H1 (cell line): ENCODE measurements around the gene CXCL5. TPM values are rescaled to one million over a fixed set of nuclear protein-coding genes. Genes with fewer than 3 reads are reported as not detected.

Experiments used
- CTCF ChIA-PET: fragments of 300-600 bp; sonication (Branson Sonifier 250); formaldehyde crosslinking; loops from one replicate; lab custom pipeline; 2021; ENCODE audit not compliant: partially characterized antibody; lab: Charles Lee
- POLR2A ChIA-PET: fragments of 300-600 bp; sonication (Branson Sonifier 250); formaldehyde crosslinking; loops from one replicate; lab custom pipeline; 2021; ENCODE audit warnings: inconsistent platforms; ENCODE audit not compliant: partially characterized antibody; lab: Charles Lee
- DNase-seq, 2 experiments: peaks; one replicate each; pipeline versions ENCODE4 v3.0.0 to v3.0.0-alpha.2; 2010 to 2022; ENCODE audit warnings: low spot score in 2 of 2, low read depth in 1 of 2, mixed read lengths in 1 of 2
- FAIRE-seq: peaks from 2 replicates; lab custom pipeline; 2011; peaks lifted over from hg19 to GRCh38; lab: Jason Lieb, UNC
- H2AFZ ChIP-seq: 2 replicates; pipeline ENCODE4 v1.8.1; 2012; ENCODE audit warnings: low read length, inconsistent platforms
- H2AK5ac ChIP-seq: 2 replicates; pipeline ENCODE4 v1.6.1; 2013; ENCODE audit warnings: low read depth, low read length
- H2BK120ac ChIP-seq: replicated peaks from 2 replicates; pipeline ENCODE3; 2013; ENCODE audit warnings: low read depth, low read length, inconsistent platforms
- H2BK12ac ChIP-seq: 2 replicates; pipeline ENCODE4 v1.6.1; 2013; ENCODE audit warnings: low read depth, low read length
- H2BK15ac ChIP-seq: 2 replicates; pipeline ENCODE4 v1.6.1; 2013; ENCODE audit warnings: low read length
- H2BK20ac ChIP-seq: 2 replicates; pipeline ENCODE4 v1.6.1; 2013; ENCODE audit warnings: low read length
- H2BK5ac ChIP-seq: 2 replicates; pipeline ENCODE4 v1.6.1; 2013; ENCODE audit warnings: low read depth, low read length
- H3K14ac ChIP-seq: 2 replicates; pipeline ENCODE4 v1.6.1; 2013; ENCODE audit warnings: inconsistent platforms; ENCODE audit not compliant: insufficient read length
- H3K18ac ChIP-seq: 2 replicates; pipeline ENCODE4 v1.6.1; 2013; ENCODE audit warnings: low read length; ENCODE audit errors: extremely low read depth
- H3K23ac ChIP-seq: 2 replicates; pipeline ENCODE4 v1.6.1; 2013; ENCODE audit warnings: inconsistent platforms; ENCODE audit not compliant: insufficient read length
- H3K23me2 ChIP-seq: 2 replicates; pipeline ENCODE4 v1.6.1; 2013; ENCODE audit warnings: low read depth, low read length
- H3K27ac ChIP-seq: 2 replicates; pipeline ENCODE4 v1.6.1; 2011; ENCODE audit warnings: low read depth, low read length, inconsistent platforms
- H3K27me3 ChIP-seq, 4 experiments: replicated peaks in 1 of 4; 1 replicate in 1 of 4; 2 replicates in 3 of 4; pipeline versions ENCODE4 v1.6.1 to v1.8.1; 2011 to 2013; ENCODE audit warnings: low read length in 3 of 4, mild to moderate bottlenecking in 3 of 4, inconsistent platforms in 2 of 4, mixed read lengths in 2 of 4, moderate library complexity in 1 of 4; ENCODE audit not compliant: control insufficient read depth in 3 of 4, insufficient read depth in 3 of 4; ENCODE audit errors: extremely low read depth in 1 of 4
- H3K36me3 ChIP-seq, 4 experiments: 2 replicates each; pipeline versions ENCODE4 v1.6.1 to v1.8.1; 2011 to 2013; ENCODE audit warnings: mild to moderate bottlenecking in 4 of 4, low read length in 3 of 4, moderate library complexity in 2 of 4, control low read depth in 1 of 4, inconsistent platforms in 1 of 4; ENCODE audit not compliant: insufficient read depth in 4 of 4, control insufficient read depth in 2 of 4
- H3K4ac ChIP-seq: replicated peaks from 2 replicates; pipeline ENCODE3; 2013; ENCODE audit warnings: low read length, low read depth, mixed read lengths, inconsistent platforms; ENCODE audit not compliant: insufficient read length
- H3K4me1 ChIP-seq, 4 experiments: replicated peaks in 1 of 4; 1 replicate in 1 of 4; 2 replicates in 3 of 4; pipeline versions ENCODE4 v1.6.1 to v1.8.1; 2011 to 2013; ENCODE audit warnings: low read length in 3 of 4, inconsistent platforms in 2 of 4, mixed read lengths in 1 of 4; ENCODE audit not compliant: insufficient read depth in 4 of 4, control insufficient read depth in 3 of 4
- H3K4me2 ChIP-seq, 2 experiments: 2 replicates each; pipeline versions ENCODE4 v1.6.1 to v1.8.1; 2011 to 2013; ENCODE audit warnings: low read depth in 2 of 2, low read length in 2 of 2, control low read depth in 1 of 2, inconsistent platforms in 1 of 2, mild to moderate bottlenecking in 1 of 2; ENCODE audit not compliant: insufficient read depth in 1 of 2
- H3K4me3 ChIP-seq, 4 experiments: fragments of 200-600, 300-600 bp in 1 of 4; sonication (generic), shearing (Covaris generic), sonication (Bioruptor Twin) in 1 of 4; 2 replicates each; pipeline versions ENCODE4 v1.5.1 to v1.8.1; 2011 to 2016; ENCODE audit warnings: low read length in 4 of 4, low read depth in 3 of 4, control low read depth in 2 of 4, inconsistent platforms in 2 of 4, mild to moderate bottlenecking in 2 of 4, mixed read lengths in 1 of 4, moderate library complexity in 1 of 4; ENCODE audit not compliant: insufficient read depth in 2 of 4; ENCODE audit errors: extremely low read depth in 1 of 4
- H3K56ac ChIP-seq: replicated peaks from 2 replicates; pipeline ENCODE3; 2013; ENCODE audit warnings: low read depth, mild to moderate bottlenecking, mixed read lengths, low read length, inconsistent platforms; ENCODE audit not compliant: insufficient read length
- H3K79me1 ChIP-seq: 2 replicates; pipeline ENCODE4 v1.6.1; 2013; ENCODE audit warnings: low read depth, low read length, control low read depth
- H3K79me2 ChIP-seq, 2 experiments: 2 replicates each; pipeline versions ENCODE4 v1.6.1 to v1.8.1; 2012 to 2013; ENCODE audit warnings: low read length in 2 of 2, mild to moderate bottlenecking in 2 of 2, inconsistent platforms in 1 of 2; ENCODE audit not compliant: insufficient read depth in 2 of 2, control insufficient read depth in 1 of 2
- H3K9ac ChIP-seq, 4 experiments: replicated peaks in 1 of 4; 1 replicate in 1 of 4; 2 replicates in 3 of 4; pipeline versions ENCODE4 v1.6.1 to v1.8.1; 2011 to 2013; ENCODE audit warnings: low read depth in 3 of 4, low read length in 3 of 4, control low read depth in 2 of 4, mild to moderate bottlenecking in 2 of 4, moderate library complexity in 2 of 4, inconsistent platforms in 1 of 4; ENCODE audit errors: extremely low read depth in 1 of 4
- H3K9me3 ChIP-seq, 2 experiments: 2 replicates each; pipeline versions ENCODE4 v1.6.1 to v1.8.1; 2012 to 2013; ENCODE audit warnings: mild to moderate bottlenecking in 2 of 2, moderate library complexity in 2 of 2, control low read depth in 1 of 2, inconsistent platforms in 1 of 2, low read depth in 1 of 2, low read length in 1 of 2, mixed read lengths in 1 of 2; ENCODE audit not compliant: insufficient read depth in 2 of 2
- H4K20me1 ChIP-seq, 2 experiments: replicated peaks in 1 of 2; 2 replicates each; pipeline versions ENCODE3 to v1.8.1; 2011 to 2013; ENCODE audit warnings: inconsistent platforms in 2 of 2, low read length in 2 of 2, mild to moderate bottlenecking in 1 of 2; ENCODE audit not compliant: insufficient read depth in 2 of 2, control insufficient read depth in 1 of 2
- H4K5ac ChIP-seq: 2 replicates; pipeline ENCODE4 v1.6.1; 2013; ENCODE audit warnings: low read length, low read depth, mixed read lengths, inconsistent platforms; ENCODE audit not compliant: insufficient read length
- H4K8ac ChIP-seq: 2 replicates; pipeline ENCODE4 v1.8.0; 2013; ENCODE audit warnings: mild to moderate bottlenecking, moderate library complexity, low read length, inconsistent platforms; ENCODE audit not compliant: insufficient read depth; ENCODE audit errors: extremely low read depth
- H4K91ac ChIP-seq: replicated peaks from 2 replicates; pipeline ENCODE3; 2013; ENCODE audit warnings: low read length, mixed read lengths, inconsistent platforms; ENCODE audit not compliant: insufficient read length
- CHD1 ChIP-seq: IDR thresholded peaks from 2 replicates; pipeline ENCODE4 v1.6.1; 2012; ENCODE audit warnings: low read depth, low read length, improper control_type of control experiment
- HDAC2 ChIP-seq, 2 experiments: fragments of 300-600 bp in 1 of 2; sonication (generic) in 1 of 2; IDR thresholded peaks; 2 replicates each; pipeline ENCODE4 v1.6.1; 2011 to 2012; ENCODE audit warnings: low read depth in 2 of 2, low read length in 2 of 2, mild to moderate bottlenecking in 2 of 2, moderate library complexity in 2 of 2, borderline replicate concordance in 1 of 2, inconsistent platforms in 1 of 2
- JUN ChIP-seq: IDR thresholded peaks from 2 replicates; pipeline ENCODE4 v1.6.1; 2011; ENCODE audit warnings: low read depth, mild to moderate bottlenecking, improper control_type of control experiment, low read length
- POU5F1 ChIP-seq: IDR thresholded peaks from 2 replicates; pipeline ENCODE4 v1.6.1; 2011; ENCODE audit warnings: low read depth, mild to moderate bottlenecking, low read length, moderate library complexity
- SAP30 ChIP-seq: fragments of 300-600 bp; sonication (generic); IDR thresholded peaks from 2 replicates; pipeline ENCODE4 v1.7.1; 2012; ENCODE audit warnings: low read length, moderate library complexity, mild to moderate bottlenecking, inconsistent platforms; ENCODE audit not compliant: insufficient read depth, insufficient replicate concordance
- SIX5 ChIP-seq: IDR thresholded peaks from 2 replicates; pipeline ENCODE4 v1.6.1; 2011; ENCODE audit warnings: mild to moderate bottlenecking, low read depth, low read length
- SUZ12 ChIP-seq: fragments of 200-600 bp; sonication (generic); IDR thresholded peaks from 2 replicates; pipeline ENCODE4 v1.6.1; 2012; ENCODE audit warnings: mild to moderate bottlenecking, inconsistent platforms, low read length, moderate library complexity, mixed read lengths
- TAF1 ChIP-seq: IDR thresholded peaks from 2 replicates; pipeline ENCODE4 v1.6.1; 2011; ENCODE audit warnings: mild to moderate bottlenecking, low read depth, low read length
- TEAD4 ChIP-seq: IDR thresholded peaks from 2 replicates; pipeline ENCODE4 v1.6.1; 2012; ENCODE audit warnings: low read depth, low read length, inconsistent platforms, mixed read lengths
- polyA plus RNA-seq, 7 experiments: library from polyadenylated mRNA; depleted of rRNA in 3 of 7; stranded (reverse) in 5 of 7; unstranded in 2 of 7; fragments of >200 nt in 5 of 7; fragments of 200-250 nt in 2 of 7; gene quantifications; 1 replicate in 5 of 7; 2 replicates in 1 of 7; 4 replicates in 1 of 7; pipeline versions ENCODE4 v1.2.1 to v1.2.3, GENCODE V29; 2011 to 2013; ENCODE audit warnings: missing spikeins in 2 of 7, mixed read lengths in 2 of 7
- total RNA-seq: library from RNA; stranded (reverse); fragmentation: NEBNext Ultra II Directional; extraction: Animal tissue kit (Norgen Biotek cat#: 25700); gene quantifications from 2 replicates; pipeline ENCODE4 v1.2.1, GENCODE V29; 2021
- TF ChIP-seq, protein P1 (sequence below), 3 experiments: IDR thresholded peaks; 1 replicate in 2 of 3; 2 replicates in 1 of 3; pipeline versions ENCODE4 v1.5.1 to v1.6.1; 2011; ENCODE audit warnings: low read length in 3 of 3, mild to moderate bottlenecking in 3 of 3, inconsistent platforms in 2 of 3, low read depth in 1 of 3, moderate library complexity in 1 of 3; ENCODE audit not compliant: insufficient read depth in 1 of 3; ENCODE audit errors: control extremely low read depth in 1 of 3

The CXCL5 gene
- total and polyA plus RNA-seq, 2 of the 8 experiments (the other 6 are each of a cell fraction or from before 2014, with no cell fraction given) = 10.9 to 15.6 TPM

DNA sequence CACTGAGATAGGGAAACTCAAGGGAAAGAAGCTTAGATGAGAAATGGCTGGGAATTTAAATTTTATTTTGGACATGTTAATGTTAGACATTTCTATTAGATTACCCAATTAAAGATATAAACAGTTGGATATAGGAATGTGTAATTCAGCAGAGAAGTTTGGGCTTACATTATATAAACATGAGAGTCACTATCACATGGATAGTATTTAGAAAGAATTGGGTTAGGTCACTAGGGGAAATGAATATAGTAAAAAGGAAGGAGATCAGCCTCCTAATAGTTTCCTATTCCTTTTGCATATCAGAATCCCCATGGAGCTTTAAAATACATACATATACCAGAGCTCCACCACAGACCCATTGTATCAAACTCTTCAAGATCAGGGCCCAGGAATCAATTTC lies 19.6 kb upstream of the CXCL5 start:
- no peak overlapping the region for H3K4ac ChIP-seq
- H2BK12ac ChIP-seq = no peak overlapping the region
- H2AFZ ChIP-seq = no peak overlapping the region
- no peak overlapping the region for H3K4me2 ChIP-seq
- H3K79me1 ChIP-seq = no peaks in the 10 kb centered on the region
- no peak overlapping the region for H3K9ac ChIP-seq
- TF ChIP-seq SAP30 = no peak
- TF ChIP-seq, protein P1, sequence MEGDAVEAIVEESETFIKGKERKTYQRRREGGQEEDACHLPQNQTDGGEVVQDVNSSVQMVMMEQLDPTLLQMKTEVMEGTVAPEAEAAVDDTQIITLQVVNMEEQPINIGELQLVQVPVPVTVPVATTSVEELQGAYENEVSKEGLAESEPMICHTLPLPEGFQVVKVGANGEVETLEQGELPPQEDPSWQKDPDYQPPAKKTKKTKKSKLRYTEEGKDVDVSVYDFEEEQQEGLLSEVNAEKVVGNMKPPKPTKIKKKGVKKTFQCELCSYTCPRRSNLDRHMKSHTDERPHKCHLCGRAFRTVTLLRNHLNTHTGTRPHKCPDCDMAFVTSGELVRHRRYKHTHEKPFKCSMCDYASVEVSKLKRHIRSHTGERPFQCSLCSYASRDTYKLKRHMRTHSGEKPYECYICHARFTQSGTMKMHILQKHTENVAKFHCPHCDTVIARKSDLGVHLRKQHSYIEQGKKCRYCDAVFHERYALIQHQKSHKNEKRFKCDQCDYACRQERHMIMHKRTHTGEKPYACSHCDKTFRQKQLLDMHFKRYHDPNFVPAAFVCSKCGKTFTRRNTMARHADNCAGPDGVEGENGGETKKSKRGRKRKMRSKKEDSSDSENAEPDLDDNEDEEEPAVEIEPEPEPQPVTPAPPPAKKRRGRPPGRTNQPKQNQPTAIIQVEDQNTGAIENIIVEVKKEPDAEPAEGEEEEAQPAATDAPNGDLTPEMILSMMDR (IDR thresholded peaks at IDR 0.05; ENCODE audit: control extremely low read depth in 1 of 3, insufficient read depth in 1 of 3, low read depth in 1 of 3, low read length in 3 of 3) = no peak
- TF ChIP-seq CHD1 = no peak
- no peak for TF ChIP-seq SUZ12
- TF ChIP-seq HDAC2 (IDR thresholded peaks at IDR 0.05; ENCODE audit: borderline replicate concordance in 1 of 2, low read depth in 2 of 2, low read length in 2 of 2) = no peak
- TF ChIP-seq JUN = no peak
- TF ChIP-seq TEAD4 = no peak
- no peak for TF ChIP-seq SIX5
- TF ChIP-seq POU5F1 = no peak
- TF ChIP-seq TAF1 = no peak
- TF ChIP-seq, all 59 proteins: peak for 0
- CTCF ChIA-PET = interaction anchor here (1.3 to 1.6 kb wide), 5 partner anchors 20 to 572 kb away, joined by 3 to 4 read pairs (median 4); partner anchors contain the start of genes CXCL2 and CXCL5
- Histone ChIP-seq H3K14ac (no peak overlapping the region), H4K20me1 (no peaks in the 10 kb centered on the region), H3K36me3 (no peaks in the 10 kb centered on the region), H3K27ac (no peak overlapping the region), H2AK5ac (no peak overlapping the region), H2BK20ac (no peak overlapping the region), H3K18ac (no peak overlapping the region), H3K23ac (no peak overlapping the region), H4K5ac (no peak overlapping the region), H4K91ac (no peak overlapping the region), H3K9me3 (no peaks in the 10 kb centered on the region), H2BK5ac (no peak overlapping the region), H2BK120ac (no peak overlapping the region), H3K4me3 (no peak overlapping the region), H2BK15ac (no peak overlapping the region), H4K8ac (no peak overlapping the region), H3K4me1 (no peaks in the 10 kb centered on the region), H3K56ac (no peak overlapping the region), H3K27me3 (no peaks in the 10 kb centered on the region), H3K79me2 (no peaks in the 10 kb centered on the region), H3K23me2 (no peaks in the 10 kb centered on the region)
- no peak for FAIRE-seq
- DNase-seq = no peak
- POLR2A ChIA-PET = interaction anchor here (1.1 to 2.1 kb wide), 3 partner anchors 19 to 28 kb away, joined by 3 to 6 read pairs (median 4); partner anchors contain the start of genes CXCL3 and CXCL5
